ENCODE results near the gene NCKAP5L. TPM values are rescaled to one million over a fixed set of nuclear protein-coding genes. Genes with fewer than 3 reads are reported as not detected.

The NCKAP5L gene
- total and polyA plus RNA-seq, 2 of the 8 experiments (the other 6 are each of a cell fraction or from before 2014, with no cell fraction given) = 9.4 to 27.9 TPM

DNA sequence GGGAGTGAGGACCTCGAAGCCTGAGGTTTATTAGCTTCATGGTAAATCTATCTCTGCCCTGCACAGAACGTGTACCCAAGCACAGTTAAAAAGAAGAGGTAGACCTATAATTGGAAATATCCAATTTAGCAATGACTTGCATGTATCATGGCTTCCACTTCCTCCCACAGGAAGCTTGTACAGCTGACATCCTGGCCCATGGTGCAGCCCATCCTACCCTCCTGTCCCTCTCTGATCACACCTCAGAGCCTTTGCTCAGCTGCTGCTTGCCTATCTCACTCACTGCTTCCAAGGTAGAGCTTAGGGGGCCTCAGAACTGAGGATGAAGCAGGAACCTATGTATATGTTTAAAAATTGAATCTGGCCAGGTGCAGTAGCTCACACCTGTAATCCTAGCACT is 18.9 kb upstream of the NCKAP5L start:
- Histone ChIP-seq H3K18ac (ENCODE audit: extremely low read depth, low read length) (no peak overlapping the region), H3K79me2 (ENCODE audit: control insufficient read depth in 1 of 2, insufficient read depth in 2 of 2, low read length in 2 of 2) (no peaks in the 10 kb centered on the region), H2BK5ac (ENCODE audit: low read depth, low read length) (no peak overlapping the region), H4K20me1 (replicated peaks in 1 of 2; ENCODE audit: control insufficient read depth in 1 of 2, insufficient read depth in 2 of 2, low read length in 2 of 2) (no peaks in the 10 kb centered on the region), H4K91ac (replicated peaks; ENCODE audit: insufficient read length, low read length) (no peak overlapping the region), H2BK12ac (ENCODE audit: low read depth, low read length) (no peak overlapping the region), H3K4me1 (replicated peaks in 1 of 4; ENCODE audit: control insufficient read depth in 3 of 4, insufficient read depth in 4 of 4, low read length in 3 of 4) (peaks cover 0 to 2% (median 1%) of the 10 kb centered on the region in 4 experiments; a peak in 3 of 7 replicates), H4K5ac (ENCODE audit: insufficient read length, low read depth, low read length) (no peak overlapping the region), H3K4me3 (ENCODE audit: extremely low read depth in 1 of 4, insufficient read depth in 2 of 4, low read depth in 3 of 4, low read length in 4 of 4) (no peak overlapping the region), H4K8ac (ENCODE audit: extremely low read depth, insufficient read depth, low read length) (no peak overlapping the region), H3K36me3 (ENCODE audit: control insufficient read depth in 2 of 4, insufficient read depth in 4 of 4, low read length in 3 of 4) (no peaks in the 10 kb centered on the region), H3K9ac (replicated peaks in 1 of 4; ENCODE audit: extremely low read depth in 1 of 4, low read depth in 3 of 4, low read length in 3 of 4) (no peak overlapping the region), H3K14ac (ENCODE audit: insufficient read length) (no peak overlapping the region), H3K79me1 (ENCODE audit: low read depth, low read length) (no peaks in the 10 kb centered on the region), H3K4ac (replicated peaks; ENCODE audit: insufficient read length, low read depth, low read length) (no peak overlapping the region), H2AFZ (ENCODE audit: low read length) (no peak overlapping the region), H2BK15ac (ENCODE audit: low read length) (no peak overlapping the region), H3K23me2 (ENCODE audit: low read depth, low read length) (peaks cover 4% of the 10 kb centered on the region; the same call in 1 of the 2 replicates), H3K56ac (replicated peaks; ENCODE audit: insufficient read length, low read depth, low read length) (no peak overlapping the region), H3K23ac (ENCODE audit: insufficient read length) (no peak overlapping the region), H2BK20ac (ENCODE audit: low read length) (no peak overlapping the region), H2AK5ac (ENCODE audit: low read depth, low read length) (no peak overlapping the region), H3K27me3 (replicated peaks in 1 of 4; ENCODE audit: control insufficient read depth in 3 of 4, extremely low read depth in 1 of 4, insufficient read depth in 3 of 4, low read length in 3 of 4) (no peaks in the 10 kb centered on the region; a peak in 2 of 7 replicates), H3K27ac (ENCODE audit: low read depth, low read length) (no peak overlapping the region), H2BK120ac (replicated peaks; ENCODE audit: low read depth, low read length) (no peak overlapping the region), H3K9me3 (ENCODE audit: insufficient read depth in 2 of 2, low read depth in 1 of 2, low read length in 1 of 2) (no peaks in the 10 kb centered on the region), H3K4me2 (ENCODE audit: insufficient read depth in 1 of 2, low read depth in 2 of 2, low read length in 2 of 2) (no peak overlapping the region)
- FAIRE-seq = no peak
- POLR2A ChIA-PET (ENCODE audit: partially characterized antibody) = interaction anchor here (0.9 to 1.2 kb wide), 2 partner anchors 38 to 61 kb away, joined by 3 read pairs; no protein-coding TSS in a partner anchor
- no peak for DNase-seq (ENCODE audit: low read depth in 1 of 2, low spot score in 2 of 2)
- CTCF ChIA-PET (ENCODE audit: partially characterized antibody) = interaction anchor here (0.7 to 2.8 kb wide), 11 partner anchors 8 to 208 kb away, joined by 3 to 11 read pairs (median 4); no protein-coding TSS in a partner anchor
- WGBS, 2 experiments (ENCODE audit: extremely low coverage in 1 of 2, insufficient coverage in 1 of 2, insufficient read length in 1 of 2, insufficient replicate concordance in 2 of 2, low coverage in 1 of 2, low lambda C conversion rate in 2 of 2, missing lambda C conversion rate in 1 of 2) = 87% methylated on average over 2 of the region's 2 CpGs; no CpG with 5 or more reads in 1 of the 2 experiments
- TF ChIP-seq NRF1 (IDR thresholded peaks at IDR 0.05; ENCODE audit: low read depth, low read length) = no peak
- no peak for TF ChIP-seq SIX5 (IDR thresholded peaks at IDR 0.05; ENCODE audit: low read depth, low read length)
- TF ChIP-seq, protein P1, sequence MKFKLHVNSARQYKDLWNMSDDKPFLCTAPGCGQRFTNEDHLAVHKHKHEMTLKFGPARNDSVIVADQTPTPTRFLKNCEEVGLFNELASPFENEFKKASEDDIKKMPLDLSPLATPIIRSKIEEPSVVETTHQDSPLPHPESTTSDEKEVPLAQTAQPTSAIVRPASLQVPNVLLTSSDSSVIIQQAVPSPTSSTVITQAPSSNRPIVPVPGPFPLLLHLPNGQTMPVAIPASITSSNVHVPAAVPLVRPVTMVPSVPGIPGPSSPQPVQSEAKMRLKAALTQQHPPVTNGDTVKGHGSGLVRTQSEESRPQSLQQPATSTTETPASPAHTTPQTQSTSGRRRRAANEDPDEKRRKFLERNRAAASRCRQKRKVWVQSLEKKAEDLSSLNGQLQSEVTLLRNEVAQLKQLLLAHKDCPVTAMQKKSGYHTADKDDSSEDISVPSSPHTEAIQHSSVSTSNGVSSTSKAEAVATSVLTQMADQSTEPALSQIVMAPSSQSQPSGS (IDR thresholded peaks at IDR 0.05; ENCODE audit: low read length) = no peak
- TF ChIP-seq RFX5 (IDR thresholded peaks at IDR 0.05; ENCODE audit: borderline replicate concordance, low read depth, low read length) = no peak
- no peak for TF ChIP-seq ASH2L (IDR thresholded peaks at IDR 0.05; ENCODE audit: low read length)
- TF ChIP-seq SUZ12 (IDR thresholded peaks at IDR 0.05; ENCODE audit: low read length) = no peak
- no peak for TF ChIP-seq MAFK (IDR thresholded peaks at IDR 0.05; ENCODE audit: low read depth, low read length)
- no peak for TF ChIP-seq EP300 (IDR thresholded peaks at IDR 0.05; ENCODE audit: borderline replicate concordance in 1 of 2, low read depth in 2 of 2, low read length in 2 of 2)
- TF ChIP-seq, protein P2, sequence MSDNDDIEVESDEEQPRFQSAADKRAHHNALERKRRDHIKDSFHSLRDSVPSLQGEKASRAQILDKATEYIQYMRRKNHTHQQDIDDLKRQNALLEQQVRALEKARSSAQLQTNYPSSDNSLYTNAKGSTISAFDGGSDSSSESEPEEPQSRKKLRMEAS (IDR thresholded peaks at IDR 0.05) = no peak
- TF ChIP-seq, protein P3, sequence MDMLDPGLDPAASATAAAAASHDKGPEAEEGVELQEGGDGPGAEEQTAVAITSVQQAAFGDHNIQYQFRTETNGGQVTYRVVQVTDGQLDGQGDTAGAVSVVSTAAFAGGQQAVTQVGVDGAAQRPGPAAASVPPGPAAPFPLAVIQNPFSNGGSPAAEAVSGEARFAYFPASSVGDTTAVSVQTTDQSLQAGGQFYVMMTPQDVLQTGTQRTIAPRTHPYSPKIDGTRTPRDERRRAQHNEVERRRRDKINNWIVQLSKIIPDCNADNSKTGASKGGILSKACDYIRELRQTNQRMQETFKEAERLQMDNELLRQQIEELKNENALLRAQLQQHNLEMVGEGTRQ (IDR thresholded peaks at IDR 0.05; ENCODE audit: low read length) = no peak
- no peak for TF ChIP-seq HDAC6 (IDR thresholded peaks at IDR 0.05; ENCODE audit: low read depth, low read length)

Measured in H1 (cell line).